GM12892 (cell line): ENCODE data around the gene GAS6.

Experiments used
- POLR2A ChIP-seq: IDR thresholded peaks from 2 replicates; pipeline ENCODE4 v1.6.1; 2011; ENCODE audit warnings: low read depth, low read length, control low read depth
- POLR2AphosphoS5 ChIP-seq: IDR thresholded peaks from 2 replicates; pipeline ENCODE4 v1.6.1; 2011; ENCODE audit warnings: low read depth, low read length, control low read depth
- TAF1 ChIP-seq: IDR thresholded peaks from 2 replicates; pipeline ENCODE4 v1.6.1; 2011; ENCODE audit warnings: low read depth, mild to moderate bottlenecking, control low read depth, low read length, borderline replicate concordance

- TF ChIP-seq POLR2AphosphoS5 (no peak), POLR2A (no peak), TAF1 (no peak)
Measured at GRCh38 chr13:113883314-113883811, 19.5 kb upstream of the GAS6 start.
